Measurements from ENCODE around the gene C1orf52.

The C1orf52 gene

GRCh38 chr1:85200463-85201339, 58.8 kb downstream of the C1orf52 start, which contains the start of gene SYDE2:
TSS of gene SYDE2 (minus strand) at chr1:85201016. CDS start at chr1:85200996, 20 bp downstream.
- in situ Hi-C loops (cut with HindIII; ENCODE audit: low sequenced_read_pairs) = no loop called here
